Activated CD8-positive, alpha-beta memory T cell treated with anti-CD3 and anti-CD28 coated beads, Interleukin-2, amount 50 U/mL, for 24 hours (primary cell): Measurements from ENCODE around the gene RBMX2.

Experiments used
- DNase-seq: peaks from one replicate; pipeline ENCODE4 v3.0.0-alpha.2; 2020; ENCODE audit errors: extremely low read depth

RBMX2 gene

GRCh38 chrX:130444641-130445336 is 43.0 kb downstream of the RBMX2 start:
- DNase-seq = no peak

DNA sequence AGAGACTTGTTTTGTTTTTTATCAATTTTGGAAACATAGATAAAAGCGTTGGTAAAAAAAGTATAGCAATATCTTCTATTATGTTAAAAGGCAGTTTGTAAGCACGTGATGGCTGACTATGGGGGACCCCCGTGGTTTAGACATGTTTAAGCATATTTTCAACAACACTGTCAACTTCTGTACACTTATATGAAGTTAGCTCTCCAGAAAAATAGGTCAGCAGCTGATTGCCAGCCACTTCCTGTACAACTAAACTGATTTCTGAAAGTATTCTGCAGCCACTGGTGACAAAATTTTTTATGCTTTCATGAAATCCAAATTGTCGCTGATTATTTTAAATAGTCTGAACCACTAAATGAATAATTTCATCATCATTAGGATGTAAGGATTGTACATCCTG is 45.2 kb downstream of the RBMX2 start:
- no peak for DNase-seq
